Vagina (tissue), 2 donors: ENCODE data around the gene IL17RE.

Source experiments
- CTCF ChIP-seq, 3 experiments: fragments of 450-650 bp in 2 of 3; fragments of 200-600 bp in 1 of 3; sonication (generic) in 1 of 3; IDR thresholded peaks; one replicate each; pipeline ENCODE4 v1.5.1; 2017 to 2019; ENCODE audit warnings: antibody characterized with exemption in 3 of 3, mild to moderate bottlenecking in 2 of 3, moderate library complexity in 2 of 3
- POLR2AphosphoS5 ChIP-seq, 2 donors: sonication (generic); formaldehyde crosslinking; IDR thresholded peaks; one replicate each; pipeline ENCODE4 v1.9.0; 2017; ENCODE audit warnings: antibody characterized with exemption in 2 of 2, mild to moderate bottlenecking in 2 of 2, low read depth in 1 of 2; ENCODE audit not compliant: insufficient read depth in 1 of 2

GRCh38 chr3:9863058-9863772, 39.4 kb upstream of the IL17RE start:
- TF ChIP-seq POLR2AphosphoS5 (IDR thresholded peaks at IDR 0.05; ENCODE audit: insufficient read depth in 1 of 2, low read depth in 1 of 2) (no peak), CTCF (IDR thresholded peaks at IDR 0.05) (no peak)
